Measurements from ENCODE around the gene TMEM79.

- TF ChIP-seq POLR2AphosphoS5 (IDR thresholded peaks at IDR 0.05; ENCODE audit: borderline replicate concordance, low read depth, low read length) (no peak), EZH2 (IDR thresholded peaks at IDR 0.05) (no peak), FOXP2 (optimal IDR thresholded peaks at IDR 0.05; ENCODE audit: control extremely low read depth, extremely low read length, insufficient read depth) (no peak)
Measured at GRCh38 chr1:156310962-156311361, 26.8 kb downstream of the TMEM79 start.

Data from SK-N-MC (cell line).